Activated T-cell treated with anti-CD3 and anti-CD28 coated beads, Interleukin-2, amount 50 U/mL, for 48 hours (primary cell): Measurements from ENCODE around the gene ABAT.
"Not testable (repeated sequence)": the region's sequence is repeated elsewhere in the genome, so short reads cannot be mapped to it uniquely, and the experiment has no call there.

Source experiments
- DNase-seq, 2 experiments: peaks; one replicate each; pipeline ENCODE4 v3.0.0-alpha.2; 2020

ABAT gene

GRCh38 chr16:8718851-8719680, 44.6 kb downstream of the ABAT start:
- no peak for DNase-seq

GRCh38 chr16:8720080-8720966, 45.9 kb downstream of the ABAT start:
- DNase-seq: no peak

GRCh38 chr16:8720967-8721308, 46.5 kb downstream of the ABAT start:
- DNase-seq: no peak

GRCh38 chr16:8721336-8722024, 47.1 kb downstream of the ABAT start:
- DNase-seq: no peak

- no peak for DNase-seq
Observed at GRCh38 chr16:8722025-8722348, 47.6 kb downstream of the ABAT start.

GRCh38 chr16:8725513-8726178, 51.2 kb downstream of the ABAT start:
- no peak for DNase-seq

- DNase-seq: no peak
Observed at GRCh38 chr16:8727131-8727806, 52.9 kb downstream of the ABAT start.

GRCh38 chr16:8727857-8728618, 53.6 kb downstream of the ABAT start:
- no peak for DNase-seq

- no peak for DNase-seq
Observed at GRCh38 chr16:8729779-8730334, 55.4 kb downstream of the ABAT start.

GRCh38 chr16:8730335-8730915, 56.0 kb downstream of the ABAT start:
- DNase-seq: no peak

GRCh38 chr16:8733849-8734540, 59.6 kb downstream of the ABAT start:
- DNase-seq: no peak

- DNase-seq: no peak
Observed at GRCh38 chr16:8735574-8735973, 61.2 kb downstream of the ABAT start.

GRCh38 chr16:8736123-8736668, 61.8 kb downstream of the ABAT start:
- no peak for DNase-seq

GRCh38 chr16:8739151-8739550, 64.7 kb downstream of the ABAT start:
- DNase-seq: no peak

- no peak for DNase-seq
Observed at GRCh38 chr16:8739989-8740704, 65.7 kb downstream of the ABAT start.

- no peak for DNase-seq
Observed at GRCh38 chr16:8740775-8741355, 66.4 kb downstream of the ABAT start.

GRCh38 chr16:8741636-8742035, 67.2 kb downstream of the ABAT start:
- DNase-seq: no peak

GRCh38 chr16:8742068-8742467, 67.7 kb downstream of the ABAT start:
- no peak for DNase-seq

GRCh38 chr16:8748944-8749343, 74.5 kb downstream of the ABAT start:
- DNase-seq: not testable (repeated sequence)
